GM19240 (cell line): ENCODE measurements around the gene ZNF319.

Source experiments
- DNase-seq: peaks from one replicate; pipeline ENCODE4 v3.0.0; 2011; ENCODE audit warnings: low spot score; ENCODE audit not compliant: insufficient read length

The ZNF319 gene

DNA sequence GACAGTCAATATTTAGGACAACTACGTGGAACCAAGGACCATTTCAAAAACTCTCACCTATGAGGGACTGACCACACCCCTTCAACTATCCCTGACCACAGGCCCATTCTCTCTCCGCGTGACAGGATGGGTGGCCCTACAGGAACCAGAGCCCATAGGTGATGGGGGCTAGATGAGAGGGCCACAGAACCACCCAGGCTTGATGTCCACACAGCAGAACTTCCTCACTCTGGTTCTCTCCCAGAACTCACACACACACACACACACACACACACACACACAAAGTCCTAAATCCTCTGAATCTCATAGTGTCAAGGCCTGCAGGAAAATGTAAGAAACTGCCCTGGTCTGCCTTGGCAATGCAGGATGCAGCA, 1.5 kb downstream of the ZNF319 start:
- no peak for DNase-seq

DNA sequence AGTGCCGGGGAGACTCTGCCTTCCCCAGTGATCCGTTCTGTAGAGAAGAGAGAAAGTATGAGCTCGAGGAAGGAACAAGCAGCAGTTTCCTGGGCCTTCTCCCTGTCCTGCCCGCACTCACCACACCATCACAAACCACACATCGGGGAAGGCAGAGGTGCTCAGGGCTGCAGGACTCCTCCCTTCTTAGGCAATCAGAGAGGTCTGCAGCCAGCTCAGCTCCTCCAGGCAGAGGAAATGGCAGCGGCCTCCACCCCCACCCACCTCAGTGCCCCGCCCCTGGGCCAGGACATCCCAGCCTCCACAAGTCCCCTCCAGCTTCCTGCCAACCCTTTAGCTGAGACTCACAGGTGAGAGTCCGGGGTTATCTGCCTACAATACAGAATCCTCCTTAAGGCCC, 2.0 kb downstream of the ZNF319 start:
- no peak for DNase-seq

DNA sequence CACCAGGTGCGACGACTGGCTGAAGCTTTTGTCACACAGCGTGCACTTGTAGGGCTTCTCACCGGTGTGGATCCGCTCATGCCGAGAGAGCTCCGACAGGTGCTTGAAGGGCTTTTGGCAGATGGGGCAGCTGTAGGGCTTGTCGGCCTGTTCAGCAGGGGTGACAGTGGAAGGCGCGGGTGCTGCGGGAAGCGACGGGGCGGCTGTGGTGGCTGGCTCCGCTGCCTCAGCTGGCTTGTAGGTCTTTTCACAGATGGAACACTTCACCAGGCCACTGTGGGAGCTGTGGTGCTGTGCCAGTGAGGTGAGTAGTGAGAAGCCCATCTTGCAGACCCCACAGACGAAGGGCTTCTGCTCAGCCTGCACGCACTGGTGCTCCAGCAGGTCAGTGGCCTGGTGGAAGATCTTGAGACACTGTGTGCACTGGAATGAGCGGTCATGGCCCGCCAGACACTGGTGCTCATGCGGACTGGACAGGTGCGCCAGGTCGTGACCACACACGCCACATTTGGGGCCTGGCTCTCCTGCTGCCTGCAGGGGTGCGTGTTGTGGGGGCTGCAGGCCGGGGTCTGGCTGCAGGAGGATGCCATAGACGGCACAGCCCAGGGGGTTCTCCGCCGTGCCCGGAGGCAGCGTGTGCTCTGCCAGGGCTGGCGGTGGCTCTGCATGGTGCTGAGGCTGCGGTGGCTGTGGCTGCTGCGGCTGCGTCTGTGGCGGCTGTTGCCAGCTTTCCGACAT, 2.8 kb downstream of the ZNF319 start:
- DNase-seq: no peak

DNA sequence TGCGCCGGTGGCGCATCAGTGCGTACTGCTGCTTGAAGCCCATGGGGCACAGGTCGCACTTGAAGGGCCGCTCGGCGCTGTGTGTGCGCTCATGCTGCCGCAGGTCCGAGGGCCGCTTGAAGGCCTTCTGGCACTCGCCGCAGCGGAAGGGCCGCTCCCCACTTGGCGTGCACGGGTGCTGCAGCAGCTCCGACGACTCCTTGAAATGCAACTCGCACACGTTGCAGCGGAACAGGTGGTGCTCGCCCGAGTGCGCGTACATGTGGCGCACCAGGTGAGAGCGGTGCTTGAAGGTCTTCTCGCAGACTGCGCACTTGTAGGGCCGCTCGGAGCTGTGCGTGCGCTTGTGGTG, 3.3 kb downstream of the ZNF319 start:
- no peak for DNase-seq

DNA sequence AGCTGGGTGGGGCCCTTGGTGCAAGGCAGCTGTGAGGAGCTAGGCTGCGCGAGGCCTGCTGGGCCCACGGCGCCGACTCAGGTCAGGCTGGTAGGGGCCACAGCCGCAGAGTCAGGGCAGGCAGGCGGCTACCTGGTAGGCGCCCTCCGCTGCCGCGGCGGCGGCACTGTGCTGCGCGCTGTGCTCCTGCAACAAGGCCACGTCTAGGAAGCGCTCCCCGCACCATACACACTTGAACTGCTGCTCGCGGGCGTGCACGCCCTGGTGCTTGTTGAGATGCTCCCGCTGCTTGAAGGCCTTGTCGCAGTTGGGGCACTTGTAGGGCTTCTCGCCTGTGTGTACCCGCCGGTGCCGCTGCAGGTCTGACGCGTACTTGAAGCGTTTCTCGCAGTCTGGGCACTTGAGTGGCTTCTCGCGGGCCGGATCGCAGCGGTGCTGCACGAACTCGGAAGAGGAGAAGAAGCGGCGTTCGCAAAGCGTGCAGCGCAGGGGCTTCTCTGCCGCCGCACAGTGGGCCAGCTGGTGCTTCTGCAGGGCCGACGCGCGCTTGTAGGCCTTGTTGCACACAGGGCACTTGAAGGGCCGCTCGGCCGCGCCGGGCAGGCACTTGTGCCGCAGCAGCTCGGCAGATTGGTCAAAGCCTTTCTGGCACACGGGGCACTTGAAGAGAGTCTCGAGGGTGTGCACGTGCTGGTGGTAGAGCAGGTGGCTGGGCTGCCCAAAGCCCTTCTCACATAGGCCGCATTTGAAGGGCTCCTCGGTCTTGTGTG, 3.9 kb downstream of the ZNF319 start:
- DNase-seq: no peak

DNA sequence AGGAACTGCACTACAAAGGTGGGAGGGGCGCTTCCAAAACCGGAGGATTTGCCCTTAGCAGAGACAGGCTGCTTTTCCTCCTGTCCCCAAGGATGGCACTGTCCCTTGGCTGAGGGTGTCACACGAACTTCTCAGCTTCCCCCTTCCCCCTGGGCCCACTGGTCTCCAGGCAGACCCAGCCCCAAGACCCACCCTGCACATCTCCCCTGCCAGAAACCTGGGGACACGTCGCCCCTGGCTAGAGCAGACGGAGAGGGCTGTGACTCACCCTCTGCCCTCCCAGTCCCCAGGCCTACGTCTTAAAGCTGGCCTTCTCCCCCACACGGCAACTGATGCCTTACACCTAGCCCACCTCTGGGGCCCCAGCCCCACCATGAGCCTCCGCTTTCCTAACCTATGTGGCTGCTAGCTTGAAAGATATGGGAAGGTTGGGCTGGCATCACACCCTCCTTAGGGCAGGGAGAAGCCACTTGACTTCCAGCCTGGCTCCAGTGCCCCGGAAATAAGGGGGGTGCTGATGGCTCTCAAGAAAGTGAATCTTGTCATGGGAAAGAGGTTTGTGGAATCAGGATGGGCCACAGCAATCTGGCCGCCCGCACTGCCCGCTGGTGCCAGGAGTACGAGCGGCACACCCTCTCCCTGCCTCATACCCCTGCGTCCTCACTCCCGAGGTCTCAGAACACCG, 4.6 kb downstream of the ZNF319 start:
- DNase-seq: no peak

DNA sequence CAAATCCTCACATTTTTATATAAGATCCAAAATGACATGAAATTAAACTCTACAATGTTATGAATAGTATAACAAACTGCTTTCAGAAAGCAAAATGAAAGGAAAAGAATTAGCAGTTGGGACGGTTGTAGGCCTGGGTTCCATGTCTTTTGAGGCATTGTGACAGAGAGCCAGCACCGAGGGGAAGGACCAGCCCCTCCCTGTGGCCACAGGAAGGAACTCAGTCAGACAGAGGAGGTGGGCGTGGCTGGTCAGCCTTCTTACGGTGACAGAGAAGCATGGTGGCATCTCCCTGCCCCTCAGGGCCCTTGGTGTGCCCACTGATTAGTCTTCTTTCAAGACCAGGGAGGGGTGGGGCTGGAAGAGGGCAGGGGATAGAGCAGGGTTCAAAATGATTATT, 5.7 kb downstream of the ZNF319 start:
- peak; percentile 34 for DNase-seq

DNA sequence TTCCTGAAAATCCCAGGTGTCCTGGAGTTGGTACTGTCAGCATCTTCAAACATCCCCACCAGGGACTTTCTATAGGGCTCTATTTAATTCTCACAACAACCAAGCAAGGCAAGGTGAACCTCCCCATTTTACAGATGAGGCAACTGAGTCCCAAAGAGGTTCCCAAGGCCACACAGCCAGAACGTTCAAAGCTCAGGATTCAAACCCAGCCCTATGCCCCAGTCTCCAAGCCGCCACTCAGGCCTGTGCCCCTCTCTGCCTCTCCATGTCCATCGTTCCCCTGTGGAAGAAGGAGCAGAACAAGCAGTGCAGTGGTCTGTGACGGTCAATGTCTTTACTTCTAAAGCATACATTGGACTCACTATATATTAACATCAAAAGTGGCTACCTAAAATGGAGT, 6.1 kb downstream of the ZNF319 start:
- DNase-seq: no peak

DNA sequence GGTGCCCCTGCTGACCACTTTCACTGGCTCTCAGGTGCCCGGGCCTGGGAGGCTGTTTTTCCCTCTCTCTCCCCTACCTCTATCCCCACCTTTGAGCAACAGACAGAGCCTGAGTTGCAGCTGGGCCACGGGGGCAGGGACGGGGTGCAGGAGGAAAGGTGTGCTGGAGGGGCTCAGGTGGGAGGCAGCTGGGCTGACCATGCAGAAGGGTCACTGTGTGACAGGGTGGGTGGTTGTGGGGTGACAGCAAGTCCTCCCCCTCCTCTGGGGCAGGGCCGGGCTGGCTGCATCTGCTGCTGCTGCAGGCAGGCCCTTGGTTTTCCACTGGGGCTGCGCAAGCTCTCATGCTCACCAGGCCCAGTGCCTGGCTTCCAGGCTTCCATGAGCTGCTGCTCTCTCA, 6.6 kb downstream of the ZNF319 start:
- no peak for DNase-seq

DNA sequence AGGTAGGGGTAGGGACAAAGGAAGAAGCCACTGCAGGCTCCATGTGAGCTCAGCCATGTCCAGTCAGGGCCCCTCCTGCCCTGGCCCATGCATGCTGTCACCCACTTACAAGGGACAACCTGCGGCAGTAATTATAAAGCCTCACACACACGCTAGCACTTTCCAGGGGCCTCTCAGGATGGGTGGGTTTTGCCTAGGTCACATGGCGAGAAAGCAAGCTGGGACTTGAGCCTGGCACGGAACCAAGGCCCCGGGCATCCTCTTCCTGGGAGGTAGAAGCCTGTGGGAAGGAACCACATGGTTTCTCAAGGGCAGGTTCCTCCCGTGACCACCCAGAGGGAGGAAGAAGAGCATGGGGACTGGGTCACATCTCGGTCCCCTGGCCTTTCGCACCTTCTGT, 7.0 kb downstream of the ZNF319 start:
- DNase-seq: no peak

DNA sequence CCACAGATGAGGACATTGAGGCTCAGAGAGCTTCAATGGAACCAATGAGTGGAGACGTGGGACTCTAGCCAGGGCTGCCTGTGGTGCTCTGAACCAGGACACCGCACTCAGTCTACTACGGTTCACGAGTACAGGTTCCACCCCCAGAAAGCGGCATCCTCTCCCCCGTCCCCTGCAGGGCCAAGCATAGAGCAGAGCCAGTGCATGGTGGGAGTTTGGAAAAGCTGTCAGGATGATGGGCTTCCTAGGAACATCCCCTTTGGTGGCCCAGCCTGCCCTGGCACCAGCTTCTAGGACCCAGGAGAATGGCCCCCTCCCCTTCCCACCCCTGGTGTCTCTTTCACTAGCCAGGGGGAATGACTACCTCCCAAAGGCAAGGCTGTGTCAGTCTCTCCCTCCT, 8.4 kb downstream of the ZNF319 start:
- no peak for DNase-seq

DNA sequence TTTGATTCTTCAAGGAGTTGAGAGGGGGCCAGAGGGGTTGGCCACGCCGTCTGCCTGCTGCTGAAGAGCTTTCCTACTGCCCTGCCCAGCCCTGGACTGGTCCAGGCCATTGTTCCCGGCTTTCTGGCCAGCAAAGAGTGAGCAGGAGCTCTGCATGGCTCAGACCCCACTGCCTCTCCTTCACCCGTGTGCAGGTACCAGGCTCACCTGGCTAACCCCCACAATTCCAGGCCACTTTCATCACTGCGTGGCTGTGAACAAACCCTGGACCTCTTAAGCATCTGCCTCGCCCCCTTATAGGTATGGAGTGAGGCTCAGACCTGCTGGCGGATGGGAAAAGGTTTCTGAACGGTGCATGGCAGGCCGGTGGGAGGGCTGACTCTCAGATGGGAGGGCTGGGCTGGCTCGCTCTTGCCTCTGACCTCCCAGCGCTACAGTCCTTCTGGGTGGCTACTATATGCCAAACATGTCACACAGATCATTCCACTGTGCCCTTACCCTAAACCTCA, 8.9 kb downstream of the ZNF319 start:
- DNase-seq: no peak

DNA sequence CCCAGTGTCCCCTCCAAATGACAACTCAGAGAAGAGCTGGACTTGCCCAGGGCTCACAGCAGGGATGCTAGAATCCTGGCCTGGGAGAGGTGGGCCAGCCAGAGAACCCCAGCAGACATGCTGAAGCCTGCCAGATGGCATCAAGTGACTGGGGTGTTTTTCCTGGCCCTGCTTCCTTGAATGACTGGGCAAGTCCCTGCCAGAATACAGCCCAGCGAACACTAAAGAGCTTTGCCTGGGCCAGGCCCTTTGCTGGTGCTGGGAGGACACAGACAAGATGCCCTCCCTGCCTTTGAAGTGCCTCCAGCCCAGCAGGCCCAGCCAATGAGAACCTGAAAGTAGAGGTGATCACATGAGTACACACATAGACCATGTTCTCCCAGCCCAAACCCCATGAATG, 11.5 kb downstream of the ZNF319 start:
- no peak for DNase-seq

DNA sequence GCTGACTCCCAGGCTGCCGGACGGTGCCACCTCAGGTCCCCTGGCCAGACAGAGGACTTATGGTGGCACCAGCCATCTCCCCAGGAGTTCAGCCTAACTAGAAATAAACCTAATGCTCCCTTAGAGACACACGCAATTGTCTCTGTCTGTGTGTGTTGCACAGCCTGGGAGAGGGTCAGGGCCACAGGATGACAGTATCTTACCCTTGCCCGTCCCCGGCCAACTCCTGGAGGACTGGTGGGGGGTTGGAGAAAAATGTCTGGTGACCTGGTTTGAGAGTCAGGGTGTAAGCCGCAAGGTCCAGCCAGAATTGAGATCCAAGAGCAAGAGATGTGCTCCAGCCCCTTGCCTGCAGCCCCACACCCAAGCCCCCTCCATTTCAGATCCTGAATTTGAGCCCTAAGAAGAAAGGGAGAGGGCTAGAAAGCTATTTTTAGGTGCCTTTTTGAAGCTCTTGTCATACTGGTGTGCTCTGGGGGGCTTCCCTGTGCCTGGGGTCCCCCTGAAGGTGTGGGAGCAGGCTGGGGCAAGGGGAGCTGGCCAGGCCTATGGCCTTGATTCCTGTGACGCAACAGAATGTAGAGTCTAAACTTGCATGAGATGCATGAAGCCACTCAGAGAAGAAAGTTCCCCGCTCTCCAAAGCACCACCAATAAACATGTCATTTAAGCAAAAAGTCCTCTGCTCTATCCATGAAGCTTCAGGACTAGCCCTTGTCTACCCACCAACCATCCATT, 12.9 kb downstream of the ZNF319 start:
- DNase-seq: no peak

DNA sequence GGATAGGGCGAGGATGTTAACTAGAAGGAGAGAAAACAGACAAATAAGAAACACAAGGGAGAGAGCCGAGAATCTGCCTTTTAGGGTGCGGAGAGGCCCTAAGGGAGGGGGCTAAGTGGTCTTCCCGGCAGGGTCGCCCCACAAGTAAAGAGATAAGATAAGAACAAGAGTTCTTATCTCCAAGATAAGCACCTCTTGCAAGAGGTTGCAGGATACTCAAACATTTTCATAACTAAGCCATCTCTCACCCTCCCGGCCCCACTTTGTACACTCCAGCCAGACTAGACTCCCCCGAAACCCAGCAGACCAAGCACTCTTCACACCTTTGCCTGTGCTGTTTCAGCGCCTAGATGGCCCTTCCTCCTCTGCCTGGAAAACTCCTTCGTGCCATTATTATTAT, 14.3 kb downstream of the ZNF319 start:
- DNase-seq: no peak

DNA sequence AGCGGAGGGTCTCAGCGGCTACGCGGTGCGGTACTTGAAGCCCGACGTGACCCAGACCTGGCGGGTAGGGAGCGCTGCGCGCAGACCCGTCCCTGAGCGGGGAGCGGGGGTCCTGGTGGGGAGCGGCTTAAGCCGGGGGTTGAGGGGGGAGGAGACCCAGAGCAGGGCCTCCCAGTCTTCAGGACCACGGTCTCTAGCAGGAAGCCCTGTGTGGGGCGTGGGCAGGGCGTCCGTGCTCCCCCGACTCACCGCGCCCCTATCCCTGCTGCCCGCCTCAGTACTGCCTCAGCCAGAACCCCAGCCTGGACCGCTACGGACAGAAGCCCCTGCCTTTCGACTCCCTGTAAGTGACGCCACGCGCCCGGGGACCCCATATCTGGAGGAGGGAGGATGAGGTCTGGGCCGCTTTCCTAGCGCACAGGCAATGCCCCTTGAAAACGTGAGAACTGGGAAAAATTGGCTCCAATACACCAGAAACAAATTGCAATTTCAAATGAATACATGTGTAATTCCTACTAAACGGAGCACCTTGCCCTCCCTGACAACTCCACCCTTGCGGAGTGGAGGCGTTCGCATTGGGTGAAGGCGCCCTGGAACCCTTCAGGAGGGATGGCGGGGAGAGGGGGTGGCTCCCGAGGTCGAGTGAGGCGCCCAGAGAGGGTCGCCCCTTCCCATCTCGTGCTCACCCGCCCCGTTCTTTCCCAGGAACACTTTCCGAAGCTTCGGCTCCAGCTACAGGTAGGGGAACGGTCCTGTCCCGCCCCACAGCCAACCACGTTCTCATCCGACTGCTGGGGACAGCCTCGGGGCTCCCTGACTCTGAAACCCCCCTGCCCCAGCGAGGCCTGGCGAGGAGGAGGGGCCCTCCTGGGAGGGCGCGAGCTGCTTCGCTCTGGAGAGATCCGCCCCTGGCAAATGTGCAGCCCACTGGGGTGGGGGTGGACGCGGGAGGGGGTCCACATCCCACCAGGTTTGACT, 15.0 kb downstream of the ZNF319 start:
- DNase-seq: no peak

DNA sequence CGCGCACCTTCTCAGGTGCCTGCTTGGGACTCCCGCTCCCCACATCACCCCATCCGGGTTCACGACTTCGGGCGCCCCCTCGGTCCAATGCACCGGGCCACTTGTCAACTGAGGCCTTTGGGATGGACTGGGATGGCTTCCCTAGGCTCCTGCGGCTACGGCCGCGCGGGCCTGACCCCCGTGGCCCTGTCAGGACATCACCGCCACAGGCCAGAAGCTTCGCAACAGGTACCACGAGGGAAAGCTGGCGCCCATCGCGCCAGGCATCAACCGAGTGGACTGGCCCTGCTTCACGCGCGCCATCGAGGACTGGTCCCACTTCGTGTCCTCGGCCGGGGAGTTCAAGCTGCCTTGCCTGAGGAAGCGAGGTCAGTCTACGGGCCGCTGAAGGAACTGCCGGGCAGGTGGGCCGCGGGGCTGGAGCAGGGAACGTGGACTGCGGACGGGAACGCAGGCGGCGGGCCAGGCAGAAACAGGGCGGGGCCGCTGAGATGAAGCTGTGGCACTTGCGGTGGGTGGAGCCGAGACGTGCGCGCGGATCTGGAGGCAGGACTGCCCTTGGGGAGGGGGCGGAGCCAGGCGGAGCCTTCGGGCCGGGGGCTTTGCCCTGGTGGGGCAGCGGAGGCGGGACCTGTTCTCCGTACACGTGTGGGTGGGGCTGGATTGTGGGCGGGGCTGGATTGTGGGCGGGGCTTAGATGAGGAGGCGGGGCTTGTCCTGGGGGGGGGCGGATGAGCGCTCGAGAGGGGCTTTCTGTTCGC, 15.8 kb downstream of the ZNF319 start:
- DNase-seq: peak; percentile 65

DNA sequence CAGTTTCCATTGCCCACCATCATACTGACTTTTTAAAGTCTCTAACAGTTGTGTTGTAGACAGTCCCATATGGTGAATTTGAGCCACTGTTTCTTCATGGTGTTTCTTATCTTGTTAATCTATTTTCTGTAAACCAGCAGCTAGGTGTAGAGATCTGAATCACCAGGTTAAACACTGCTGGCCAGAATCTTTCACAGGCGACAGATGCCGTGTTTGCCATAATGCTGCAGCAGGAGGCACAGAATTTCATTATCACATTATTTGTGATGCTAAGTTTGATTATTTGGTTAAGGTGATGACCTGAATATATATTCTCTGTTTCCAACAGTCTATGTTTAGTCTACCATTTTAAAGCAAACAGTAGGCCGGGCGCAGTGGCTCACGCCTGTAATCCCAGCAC, 18.1 kb downstream of the ZNF319 start:
- DNase-seq: no peak

DNA sequence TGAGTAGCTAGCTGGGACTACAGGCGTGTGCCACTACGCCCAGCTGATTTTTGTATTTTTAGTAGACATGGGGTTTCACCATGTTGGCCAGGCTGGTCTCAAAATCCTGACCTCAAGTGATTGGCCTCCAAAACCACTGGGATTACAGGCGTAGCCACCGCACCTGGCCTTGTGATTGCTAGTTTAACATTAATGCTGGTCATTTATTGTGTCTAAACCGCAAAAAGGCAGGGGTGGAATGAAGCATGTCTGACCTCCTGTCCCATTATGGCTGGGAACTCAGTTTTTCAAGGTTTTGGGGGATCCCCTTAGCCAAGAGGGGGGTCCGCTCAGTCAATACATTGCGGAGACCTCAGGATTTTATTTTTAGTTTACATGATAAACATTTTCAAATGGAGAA, 18.8 kb downstream of the ZNF319 start:
- no peak for DNase-seq
